HepG2 (cell line): ENCODE measurements around the gene FGD6. TPM values are rescaled to one million over a fixed set of nuclear protein-coding genes. Genes with fewer than 3 reads are reported as not detected.

Source experiments
- AKNA ChIP-seq: sonication (generic); formaldehyde crosslinking; IDR thresholded peaks from 2 replicates; pipeline ENCODE4 v1.4.0; 2020; ENCODE audit warnings: missing genetic modification reagents, borderline replicate concordance
- ARNT2 ChIP-seq: sonication (generic); formaldehyde crosslinking; IDR thresholded peaks from 2 replicates; pipeline ENCODE4 v1.8.0; 2022; ENCODE audit warnings: mild to moderate bottlenecking, low read depth, missing genetic modification reagents, moderate library complexity
- CREBL2 ChIP-seq: sonication (generic); formaldehyde crosslinking; IDR thresholded peaks from 2 replicates; pipeline ENCODE4 v1.8.1; 2023; ENCODE audit warnings: missing genetic modification reagents, mild to moderate bottlenecking, borderline replicate concordance
- FOSL1 ChIP-seq: sonication (generic); formaldehyde crosslinking; IDR thresholded peaks from 2 replicates; pipeline ENCODE4 v1.9.0; 2021; ENCODE audit warnings: missing genetic modification reagents, borderline replicate concordance
- PRDM4 ChIP-seq: sonication (generic); formaldehyde crosslinking; IDR thresholded peaks from 2 replicates; pipeline ENCODE4 v1.9.0; 2021; ENCODE audit warnings: missing genetic modification reagents, borderline replicate concordance
- RNF2 ChIP-seq: fragments of 450-650 bp; conservative IDR thresholded peaks from 2 replicates; pipeline ENCODE4 v1.6.1; 2016; ENCODE audit warnings: low read depth
- SIX1 ChIP-seq: sonication (generic); formaldehyde crosslinking; IDR thresholded peaks from 2 replicates; pipeline ENCODE4 v1.4.0; 2020; ENCODE audit warnings: missing genetic modification reagents, borderline replicate concordance
- ZNF33A ChIP-seq: sonication (generic); formaldehyde crosslinking; IDR thresholded peaks from 2 replicates; pipeline ENCODE4 v1.5.1; 2020; ENCODE audit warnings: missing genetic modification reagents, mild to moderate bottlenecking, moderate library complexity, borderline replicate concordance
- ZNF496 ChIP-seq: sonication (generic); formaldehyde crosslinking; IDR thresholded peaks from 2 replicates; pipeline ENCODE4 v1.8.1; 2023; ENCODE audit warnings: mild to moderate bottlenecking, moderate library complexity, missing genetic modification reagents; ENCODE audit not compliant: insufficient replicate concordance
- ZNF503 ChIP-seq: sonication (generic); formaldehyde crosslinking; IDR thresholded peaks from 2 replicates; pipeline ENCODE4 v1.4.0; 2020; ENCODE audit warnings: missing genetic modification reagents
- polyA plus RNA-seq, 8 experiments: library from polyadenylated mRNA; depleted of rRNA in 3 of 8; stranded (reverse) in 7 of 8; unstranded in 1 of 8; fragments of >200 nt; fragmentation: Illumina TruSeq in 4 of 8; extraction: Trizol in 4 of 8; gene quantifications; 2 replicates each; pipeline versions ENCODE4 v1.2.1 to v1.2.3, GENCODE V29; 2011 to 2016; ENCODE audit warnings: low read depth in 4 of 8, missing spikeins in 1 of 8, mixed read lengths in 1 of 8; ENCODE audit not compliant: insufficient read depth in 1 of 8
- total RNA-seq, 5 experiments: library from RNA; depleted of rRNA; stranded (reverse); fragments of >200 nt; fragmentation: Illumina TruSeq; extraction: Trizol; gene quantifications; 2 replicates each; pipeline ENCODE4 v1.2.3, GENCODE V29; 2016; ENCODE audit warnings: low read depth in 1 of 5

FGD6 gene
- total and polyA plus RNA-seq, 2 of the 13 experiments (the other 11 are each of a cell fraction or from before 2014, with no cell fraction given): 2.2 to 4.3 TPM

- TF ChIP-seq RNF2: no peak
- no peak for TF ChIP-seq ZNF496 (CRISPR knock-in tag)
- no peak for TF ChIP-seq SIX1 (CRISPR knock-in tag)
- TF ChIP-seq AKNA (CRISPR knock-in tag): no peak
- TF ChIP-seq FOSL1 (CRISPR knock-in tag): no peak
- TF ChIP-seq ARNT2: no peak
- no peak for TF ChIP-seq ZNF33A (CRISPR knock-in tag)
- no peak for TF ChIP-seq PRDM4
- no peak for TF ChIP-seq ZNF503 (CRISPR knock-in tag)
- TF ChIP-seq CREBL2 (CRISPR knock-in tag): no peak
Measured at GRCh38 chr12:95238150-95238549, 20.9 kb upstream of the FGD6 start (continued).
